Measurements from ENCODE around the gene ANKRD50. TPM values are rescaled to one million over a fixed set of nuclear protein-coding genes. Genes with fewer than 3 reads are reported as not detected.
A peak's percentile ranks its signal among the peaks of the same experiment; 100 is the strongest.

The ANKRD50 gene
- total RNA-seq, 1 experiment from 2014 or later, result 14.3 TPM

DNA sequence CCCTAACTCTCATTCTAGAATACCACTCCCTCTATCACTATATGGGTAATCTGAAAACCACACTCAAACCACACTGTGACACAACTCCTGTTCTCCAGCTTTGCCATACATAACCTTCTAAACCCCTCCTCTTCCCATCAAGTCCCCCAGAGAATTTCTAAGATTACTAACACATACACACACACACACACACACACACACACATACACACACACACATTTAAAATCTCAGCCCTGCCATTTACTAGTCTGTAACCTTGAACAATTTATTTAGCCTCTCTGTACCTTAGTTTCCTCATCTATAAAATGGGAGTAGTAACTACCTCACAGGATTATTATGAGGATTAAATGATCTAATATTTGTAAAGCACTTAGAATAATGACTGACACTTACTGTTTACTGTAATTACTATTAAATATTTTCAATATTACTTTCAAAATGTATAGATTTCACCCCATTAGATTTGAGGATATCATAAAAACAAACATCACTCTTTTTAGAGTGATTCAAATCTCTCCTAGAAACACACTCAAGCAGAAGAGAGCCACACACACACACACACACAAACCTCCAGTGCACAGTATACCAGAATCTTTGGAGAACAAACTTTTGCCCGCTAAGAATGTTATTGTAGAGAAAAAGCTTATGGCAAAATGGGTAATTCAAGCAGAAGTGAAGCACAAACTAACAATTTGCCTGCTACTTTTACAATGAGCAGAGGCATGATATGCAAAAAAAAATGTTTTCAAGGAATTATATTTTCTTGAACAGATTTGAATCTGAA is 3.8 kb downstream of the ANKRD50 start:
- in situ Hi-C loops (cut with HindIII; ENCODE audit: low pct_unique_long_range_greater_than_20kb, low sequenced_read_pairs) (no loop called here), intact Hi-C loops (cut with micrococcal nuclease; ENCODE audit: unreplicated experiment) (no loop called here)
- ATAC-seq (no peak), DNase-seq (ENCODE audit: low read depth, low spot score) (no peak)
- no peaks in the 10 kb centered on the region for H3K9me3 ChIP-seq (ENCODE audit: control insufficient read depth, insufficient read depth, low read depth, low read length)
- no peaks in the 10 kb centered on the region for H3K27me3 ChIP-seq (ENCODE audit: control insufficient read depth, insufficient read depth, low read length)
- peak overlapping the region; percentile 7 to 16; a peak in 2 of 4 replicates for H3K4me3 ChIP-seq (ENCODE audit: low read depth in 2 of 2, low read length in 2 of 2)
- POLR2A ChIA-PET, result no interaction called here
- H3K27ac ChIP-seq (ENCODE audit: low read length), result no peak overlapping the region
- CTCF ChIA-PET, result no interaction called here
- TF ChIP-seq REST (IDR thresholded peaks at IDR 0.05; ENCODE audit: insufficient read depth in 1 of 2, low read depth in 2 of 2, low read length in 1 of 2) (no peak), TCF7L2 (IDR thresholded peaks at IDR 0.05; ENCODE audit: low read depth, low read length) (no peak), SIN3A (IDR thresholded peaks at IDR 0.05; ENCODE audit: borderline replicate concordance, insufficient read depth, low read depth, low read length) (no peak), POLR2AphosphoS5 (IDR thresholded peaks at IDR 0.05; ENCODE audit: low read depth, low read length) (no peak)
- TF ChIP-seq, protein P1, sequence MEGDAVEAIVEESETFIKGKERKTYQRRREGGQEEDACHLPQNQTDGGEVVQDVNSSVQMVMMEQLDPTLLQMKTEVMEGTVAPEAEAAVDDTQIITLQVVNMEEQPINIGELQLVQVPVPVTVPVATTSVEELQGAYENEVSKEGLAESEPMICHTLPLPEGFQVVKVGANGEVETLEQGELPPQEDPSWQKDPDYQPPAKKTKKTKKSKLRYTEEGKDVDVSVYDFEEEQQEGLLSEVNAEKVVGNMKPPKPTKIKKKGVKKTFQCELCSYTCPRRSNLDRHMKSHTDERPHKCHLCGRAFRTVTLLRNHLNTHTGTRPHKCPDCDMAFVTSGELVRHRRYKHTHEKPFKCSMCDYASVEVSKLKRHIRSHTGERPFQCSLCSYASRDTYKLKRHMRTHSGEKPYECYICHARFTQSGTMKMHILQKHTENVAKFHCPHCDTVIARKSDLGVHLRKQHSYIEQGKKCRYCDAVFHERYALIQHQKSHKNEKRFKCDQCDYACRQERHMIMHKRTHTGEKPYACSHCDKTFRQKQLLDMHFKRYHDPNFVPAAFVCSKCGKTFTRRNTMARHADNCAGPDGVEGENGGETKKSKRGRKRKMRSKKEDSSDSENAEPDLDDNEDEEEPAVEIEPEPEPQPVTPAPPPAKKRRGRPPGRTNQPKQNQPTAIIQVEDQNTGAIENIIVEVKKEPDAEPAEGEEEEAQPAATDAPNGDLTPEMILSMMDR (IDR thresholded peaks at IDR 0.05), result no peak
- BruUV-seq (replicated peaks), result no TSS peak
- H3K36me3 ChIP-seq (ENCODE audit: control insufficient read depth, insufficient read depth, low read length), result peaks cover 2% of the 10 kb centered on the region
- H3K4me1 ChIP-seq (ENCODE audit: control insufficient read depth, insufficient read depth, low read length), result peaks cover 20% of the 10 kb centered on the region

GRCh38 chr4:124705393-124705792 is 7.1 kb downstream of the ANKRD50 start:
- Histone ChIP-seq H3K27ac (ENCODE audit: low read length) (no peak overlapping the region), H3K27me3 (ENCODE audit: control insufficient read depth, insufficient read depth, low read length) (no peaks in the 10 kb centered on the region), H3K9me3 (ENCODE audit: control insufficient read depth, insufficient read depth, low read depth, low read length) (no peaks in the 10 kb centered on the region), H3K4me3 (ENCODE audit: low read depth in 2 of 2, low read length in 2 of 2) (no peak overlapping the region), H3K4me1 (ENCODE audit: control insufficient read depth, insufficient read depth, low read length) (peaks cover 12% of the 10 kb centered on the region; the same call in 1 of the 2 replicates), H3K36me3 (ENCODE audit: control insufficient read depth, insufficient read depth, low read length) (peaks cover 2% of the 10 kb centered on the region; the same call in 1 of the 2 replicates)
- BruUV-seq (replicated peaks), result no TSS peak
- ChIA-PET POLR2A (no interaction called here), CTCF (no interaction called here)
- DNase-seq (ENCODE audit: low read depth, low spot score) (no peak), ATAC-seq (no peak)
- intact Hi-C loops (cut with micrococcal nuclease; ENCODE audit: unreplicated experiment) (no loop called here), in situ Hi-C loops (cut with HindIII; ENCODE audit: low pct_unique_long_range_greater_than_20kb, low sequenced_read_pairs) (no loop called here)
- TF ChIP-seq TCF7L2 (IDR thresholded peaks at IDR 0.05; ENCODE audit: low read depth, low read length), result no peak
- no peak for TF ChIP-seq POLR2AphosphoS5 (IDR thresholded peaks at IDR 0.05; ENCODE audit: low read depth, low read length)

DNA sequence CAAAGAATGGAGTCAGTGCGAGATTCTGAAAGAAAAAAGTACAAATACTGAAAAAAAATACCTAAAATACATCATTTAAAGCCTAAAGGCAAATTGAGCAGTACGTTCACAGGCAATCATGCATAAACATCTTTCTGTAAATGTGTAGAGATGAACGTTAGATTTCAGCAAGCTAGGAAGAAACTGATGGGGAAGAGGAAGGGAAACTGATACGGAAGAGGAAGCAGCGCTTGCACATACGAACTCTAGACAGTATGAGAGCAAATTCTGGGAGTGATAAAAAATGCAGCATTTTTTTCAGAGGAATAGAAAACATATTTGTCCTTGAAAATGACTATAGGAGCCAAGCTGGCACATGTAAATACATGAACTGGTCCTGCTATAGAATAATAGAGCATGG is 9.4 kb downstream of the ANKRD50 start:
- H3K4me1 ChIP-seq (ENCODE audit: control insufficient read depth, insufficient read depth, low read length), result no peaks in the 10 kb centered on the region
- in situ Hi-C loops (cut with HindIII; ENCODE audit: low pct_unique_long_range_greater_than_20kb, low sequenced_read_pairs) (no loop called here), intact Hi-C loops (cut with micrococcal nuclease; ENCODE audit: unreplicated experiment) (no loop called here)
- H3K9me3 ChIP-seq (ENCODE audit: control insufficient read depth, insufficient read depth, low read depth, low read length), result no peaks in the 10 kb centered on the region
- no peaks in the 10 kb centered on the region for H3K27me3 ChIP-seq (ENCODE audit: control insufficient read depth, insufficient read depth, low read length)
- ATAC-seq (no peak), DNase-seq (ENCODE audit: low read depth, low spot score) (no peak)
- CTCF ChIA-PET, result no interaction called here
- H3K36me3 ChIP-seq (ENCODE audit: control insufficient read depth, insufficient read depth, low read length), result peaks cover 2% of the 10 kb centered on the region; the same call in 1 of the 2 replicates
- no peak overlapping the region for H3K27ac ChIP-seq (ENCODE audit: low read length)
- H3K4me3 ChIP-seq (ENCODE audit: low read depth in 2 of 2, low read length in 2 of 2), result no peak overlapping the region
- BruUV-seq (replicated peaks), result no TSS peak
- TF ChIP-seq, protein P1 (IDR thresholded peaks at IDR 0.05), result no peak
- TF ChIP-seq TCF7L2 (IDR thresholded peaks at IDR 0.05; ENCODE audit: low read depth, low read length) (no peak), SIN3A (IDR thresholded peaks at IDR 0.05; ENCODE audit: borderline replicate concordance, insufficient read depth, low read depth, low read length) (no peak), REST (IDR thresholded peaks at IDR 0.05; ENCODE audit: insufficient read depth in 1 of 2, low read depth in 2 of 2, low read length in 1 of 2) (no peak), POLR2AphosphoS5 (IDR thresholded peaks at IDR 0.05; ENCODE audit: low read depth, low read length) (no peak)
- POLR2A ChIA-PET, result no interaction called here

Measured in Panc1 (cell line).